Measurements from ENCODE around the gene TREM1.

DNA sequence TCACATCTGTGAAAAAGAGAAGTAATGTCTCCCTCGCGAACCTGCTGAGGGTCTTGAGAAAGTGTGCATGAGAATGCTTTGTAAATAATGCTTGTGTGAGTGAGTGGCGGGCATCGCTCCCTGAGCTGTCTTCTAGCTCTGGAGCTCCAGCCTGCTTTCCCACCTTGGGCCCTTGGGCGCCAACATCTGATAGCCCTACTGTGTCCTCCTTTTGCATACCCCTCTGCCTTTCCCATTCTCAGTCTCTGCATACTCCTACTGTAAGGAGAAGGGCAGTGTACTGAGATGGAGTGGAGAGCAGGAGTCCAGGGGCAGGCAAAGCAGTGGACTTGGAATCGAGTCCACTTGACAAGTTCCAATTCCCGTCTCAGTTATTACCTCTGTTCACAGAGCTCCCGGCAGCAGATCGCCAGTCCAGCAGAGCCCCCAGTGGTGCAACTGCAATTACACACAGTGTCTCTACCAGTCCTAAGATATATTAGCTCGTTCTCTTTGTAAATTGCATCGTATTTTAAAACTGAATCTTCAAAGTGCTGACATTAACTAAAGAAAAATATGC is 48.1 kb upstream of the TREM1 start:
- TF ChIP-seq POLR2AphosphoS5 (IDR thresholded peaks at IDR 0.05), result no peak
- TF ChIP-seq, protein P1, sequence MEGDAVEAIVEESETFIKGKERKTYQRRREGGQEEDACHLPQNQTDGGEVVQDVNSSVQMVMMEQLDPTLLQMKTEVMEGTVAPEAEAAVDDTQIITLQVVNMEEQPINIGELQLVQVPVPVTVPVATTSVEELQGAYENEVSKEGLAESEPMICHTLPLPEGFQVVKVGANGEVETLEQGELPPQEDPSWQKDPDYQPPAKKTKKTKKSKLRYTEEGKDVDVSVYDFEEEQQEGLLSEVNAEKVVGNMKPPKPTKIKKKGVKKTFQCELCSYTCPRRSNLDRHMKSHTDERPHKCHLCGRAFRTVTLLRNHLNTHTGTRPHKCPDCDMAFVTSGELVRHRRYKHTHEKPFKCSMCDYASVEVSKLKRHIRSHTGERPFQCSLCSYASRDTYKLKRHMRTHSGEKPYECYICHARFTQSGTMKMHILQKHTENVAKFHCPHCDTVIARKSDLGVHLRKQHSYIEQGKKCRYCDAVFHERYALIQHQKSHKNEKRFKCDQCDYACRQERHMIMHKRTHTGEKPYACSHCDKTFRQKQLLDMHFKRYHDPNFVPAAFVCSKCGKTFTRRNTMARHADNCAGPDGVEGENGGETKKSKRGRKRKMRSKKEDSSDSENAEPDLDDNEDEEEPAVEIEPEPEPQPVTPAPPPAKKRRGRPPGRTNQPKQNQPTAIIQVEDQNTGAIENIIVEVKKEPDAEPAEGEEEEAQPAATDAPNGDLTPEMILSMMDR (IDR thresholded peaks at IDR 0.05), result no peak
- no peak for TF ChIP-seq POLR2A (IDR thresholded peaks at IDR 0.05)

Data from gastroesophageal sphincter (tissue), 3 donors.